HUES6 (cell line): ENCODE results near the gene ZDHHC7.

Experiments
- H3K27ac ChIP-seq: 2 replicates; pipeline ENCODE4 v1.7.0; 2013; ENCODE audit warnings: low read depth, mild to moderate bottlenecking, low read length, inconsistent platforms
- H3K27me3 ChIP-seq: 2 replicates; pipeline ENCODE4 v1.6.1; 2013; ENCODE audit warnings: low read length; ENCODE audit not compliant: control insufficient read depth, insufficient read depth
- H3K36me3 ChIP-seq: 2 replicates; pipeline ENCODE4 v1.6.1; 2013; ENCODE audit warnings: low read length; ENCODE audit not compliant: control insufficient read depth, insufficient read depth
- H3K4me1 ChIP-seq: 2 replicates; pipeline ENCODE4 v1.6.1; 2013; ENCODE audit warnings: low read length; ENCODE audit not compliant: control insufficient read depth, insufficient read depth
- H3K4me3 ChIP-seq: 2 replicates; pipeline ENCODE4 v1.5.1; 2013; ENCODE audit warnings: low read depth, low read length
- H3K9ac ChIP-seq: one replicate; pipeline ENCODE4 v1.6.1; 2013; ENCODE audit warnings: mild to moderate bottlenecking, low read length
- H3K9me3 ChIP-seq: 2 replicates; pipeline ENCODE4 v1.6.1; 2013; ENCODE audit warnings: low read depth, low read length; ENCODE audit not compliant: control insufficient read depth, insufficient read depth

Gene ZDHHC7

GRCh38 chr16:84973776-84974523 lies 37.4 kb downstream of the ZDHHC7 start:
- no peak overlapping the region for H3K4me3 ChIP-seq
- no peak overlapping the region for H3K9ac ChIP-seq
- peaks cover 46% of the 10 kb centered on the region for H3K36me3 ChIP-seq
- no peaks in the 10 kb centered on the region for H3K9me3 ChIP-seq
- no peak overlapping the region for H3K27ac ChIP-seq
- no peaks in the 10 kb centered on the region for H3K27me3 ChIP-seq
- H3K4me1 ChIP-seq = no peaks in the 10 kb centered on the region

GRCh38 chr16:84973236-84973635 lies 38.1 kb downstream of the ZDHHC7 start:
- Histone ChIP-seq H3K36me3 (peaks cover 43% of the 10 kb centered on the region), H3K4me3 (no peak overlapping the region), H3K27ac (no peak overlapping the region), H3K27me3 (no peaks in the 10 kb centered on the region), H3K4me1 (no peaks in the 10 kb centered on the region), H3K9me3 (no peaks in the 10 kb centered on the region), H3K9ac (no peak overlapping the region)

- H3K9me3 ChIP-seq = peaks cover 4% of the 10 kb centered on the region; the same call in 1 of the 2 replicates
- H3K27ac ChIP-seq = no peak overlapping the region
- peaks cover 16% of the 10 kb centered on the region for H3K36me3 ChIP-seq
- no peaks in the 10 kb centered on the region for H3K4me1 ChIP-seq
- H3K27me3 ChIP-seq = no peaks in the 10 kb centered on the region
- no peak overlapping the region for H3K9ac ChIP-seq
- no peak overlapping the region for H3K4me3 ChIP-seq
Observed at GRCh38 chr16:84970447-84971127, 40.7 kb downstream of the ZDHHC7 start.

GRCh38 chr16:84967828-84968227 lies 43.5 kb downstream of the ZDHHC7 start:
- no peaks in the 10 kb centered on the region for H3K36me3 ChIP-seq
- no peak overlapping the region for H3K4me3 ChIP-seq
- no peaks in the 10 kb centered on the region for H3K27me3 ChIP-seq
- H3K4me1 ChIP-seq = peaks cover 6% of the 10 kb centered on the region; the same call in 1 of the 2 replicates
- H3K9ac ChIP-seq = no peak overlapping the region
- H3K9me3 ChIP-seq = peaks cover 4% of the 10 kb centered on the region; the same call in 1 of the 2 replicates
- no peak overlapping the region for H3K27ac ChIP-seq

- no peaks in the 10 kb centered on the region for H3K36me3 ChIP-seq
- peaks cover 4% of the 10 kb centered on the region; the same call in 1 of the 2 replicates for H3K9me3 ChIP-seq
- H3K27me3 ChIP-seq = no peaks in the 10 kb centered on the region
- H3K4me3 ChIP-seq = no peak overlapping the region
- H3K4me1 ChIP-seq = peaks cover 7% of the 10 kb centered on the region; the same call in 1 of the 2 replicates
- H3K27ac ChIP-seq = no peak overlapping the region
- no peak overlapping the region for H3K9ac ChIP-seq
Observed at GRCh38 chr16:84965428-84966415, 45.6 kb downstream of the ZDHHC7 start.

GRCh38 chr16:84964386-84965128 lies 46.8 kb downstream of the ZDHHC7 start:
- no peak overlapping the region for H3K9ac ChIP-seq
- H3K4me3 ChIP-seq = no peak overlapping the region

GRCh38 chr16:84963066-84963465 lies 48.3 kb downstream of the ZDHHC7 start:
- peaks cover 4% of the 10 kb centered on the region; the same call in 1 of the 2 replicates for H3K9me3 ChIP-seq
- no peak overlapping the region for H3K4me3 ChIP-seq
- H3K27ac ChIP-seq = no peak overlapping the region
- H3K36me3 ChIP-seq = no peaks in the 10 kb centered on the region
- H3K27me3 ChIP-seq = no peaks in the 10 kb centered on the region
- peaks cover 7% of the 10 kb centered on the region; the same call in 1 of the 2 replicates for H3K4me1 ChIP-seq
- H3K9ac ChIP-seq = no peak overlapping the region

More at GRCh38 chr16:84964386-84965128, 46.8 kb downstream of the ZDHHC7 start:
- H3K27me3 ChIP-seq = no peaks in the 10 kb centered on the region
- H3K27ac ChIP-seq = no peak overlapping the region
- H3K36me3 ChIP-seq = no peaks in the 10 kb centered on the region
- peaks cover 7% of the 10 kb centered on the region; the same call in 1 of the 2 replicates for H3K4me1 ChIP-seq
- H3K9me3 ChIP-seq = peaks cover 4% of the 10 kb centered on the region; the same call in 1 of the 2 replicates

GRCh38 chr16:84960942-84961341 lies 50.4 kb downstream of the ZDHHC7 start:
- Histone ChIP-seq H3K27ac (no peak overlapping the region), H3K9ac (no peak overlapping the region), H3K27me3 (no peaks in the 10 kb centered on the region), H3K4me1 (peaks cover 7% of the 10 kb centered on the region; the same call in 1 of the 2 replicates), H3K36me3 (no peaks in the 10 kb centered on the region), H3K4me3 (no peak overlapping the region), H3K9me3 (peaks cover 4% of the 10 kb centered on the region; the same call in 1 of the 2 replicates)

GRCh38 chr16:84959784-84960417 lies 51.4 kb downstream of the ZDHHC7 start:
- Histone ChIP-seq H3K4me1 (peaks cover 7% of the 10 kb centered on the region; the same call in 1 of the 2 replicates), H3K27me3 (no peaks in the 10 kb centered on the region), H3K9me3 (no peaks in the 10 kb centered on the region), H3K4me3 (no peak overlapping the region), H3K9ac (no peak overlapping the region), H3K27ac (no peak overlapping the region), H3K36me3 (no peaks in the 10 kb centered on the region)
